ENCODE data around the gene SASH1.

GRCh38 chr6:148524471-148524882, 181.8 kb downstream of the SASH1 start:
- TF ChIP-seq CTCF (IDR thresholded peaks at IDR 0.05) (no peak), POLR2A (IDR thresholded peaks at IDR 0.05) (no peak)

All from esophagus squamous epithelium (tissue), 4 donors.